Fibroblast of mammary gland (primary cell): ENCODE measurements around the gene C1QTNF2.
"Not testable (repeated sequence)": the region's sequence is repeated elsewhere in the genome, so short reads cannot be mapped to it uniquely, and the experiment has no call there.

Experiments used
- DNase-seq: peaks from one replicate; pipeline ENCODE4 v3.0.0-alpha.2; 2010; ENCODE audit warnings: low read depth
- H3K4me3 ChIP-seq: 2 replicates; pipeline ENCODE4 v1.5.1; 2011; ENCODE audit warnings: low read depth, mild to moderate bottlenecking, low read length, moderate library complexity; ENCODE audit not compliant: control insufficient read depth
- CTCF ChIP-seq: conservative IDR thresholded peaks from 2 replicates; pipeline ENCODE4 v1.5.1; 2011; ENCODE audit warnings: low read depth, low read length, inconsistent platforms; ENCODE audit not compliant: control insufficient read depth, insufficient read depth

Gene C1QTNF2

GRCh38 chr5:160349249-160349934 is 21.0 kb downstream of the C1QTNF2 start:
- no peak overlapping the region for H3K4me3 ChIP-seq
- TF ChIP-seq CTCF = no peak
- DNase-seq = no peak

GRCh38 chr5:160348080-160348479 is 22.3 kb downstream of the C1QTNF2 start:
- H3K4me3 ChIP-seq = no peak overlapping the region
- TF ChIP-seq CTCF = no peak
- no peak for DNase-seq

GRCh38 chr5:160347448-160347847 is 23.0 kb downstream of the C1QTNF2 start:
- no peak for DNase-seq
- no peak overlapping the region for H3K4me3 ChIP-seq
- no peak for TF ChIP-seq CTCF

- DNase-seq = peak; percentile 54
- no peak for TF ChIP-seq CTCF
- H3K4me3 ChIP-seq = no peak overlapping the region
These were observed 27.9 kb downstream of the C1QTNF2 start for GRCh38 chr5:160342413-160342941.

- TF ChIP-seq CTCF = no peak
- DNase-seq = no peak
These were observed 29.0 kb downstream of the C1QTNF2 start for GRCh38 chr5:160341309-160341870.

GRCh38 chr5:160340513-160340912 is 29.9 kb downstream of the C1QTNF2 start:
- not testable (repeated sequence) for DNase-seq, H3K4me3 ChIP-seq

More at GRCh38 chr5:160341309-160341870, 29.0 kb downstream of the C1QTNF2 start:
- no peak overlapping the region for H3K4me3 ChIP-seq

GRCh38 chr5:160339406-160340130 is 30.9 kb downstream of the C1QTNF2 start:
- TF ChIP-seq CTCF = no peak
- peak; percentile 32 for DNase-seq
- H3K4me3 ChIP-seq = no peak overlapping the region

DNA sequence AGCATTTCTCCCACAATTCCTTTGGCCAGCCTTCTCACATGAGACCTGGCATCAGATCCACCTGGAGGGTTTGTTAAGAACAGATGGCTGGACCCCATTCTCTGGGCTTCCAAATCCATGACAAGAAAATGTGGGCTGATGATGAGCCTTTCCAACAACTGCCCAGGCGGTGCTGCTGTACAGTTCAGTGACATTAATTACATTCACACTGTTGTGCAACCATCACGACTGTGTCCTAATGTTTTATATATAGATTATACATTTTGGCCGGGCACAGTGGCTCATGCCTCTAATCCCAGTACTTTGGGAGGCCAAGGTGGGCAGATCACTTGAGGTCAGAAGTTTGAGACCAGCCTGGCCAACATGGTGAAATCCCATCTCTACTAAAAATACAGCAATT is 35.7 kb downstream of the C1QTNF2 start:
- DNase-seq, H3K4me3 ChIP-seq: not testable (repeated sequence)
